Ishikawa (cell line): ENCODE measurements around the gene LACTB.

Experiments
- EGR1 ChIP-seq: IDR thresholded peaks from 2 replicates; pipeline ENCODE4 v1.6.1; 2012
- NFIC ChIP-seq: IDR thresholded peaks from 2 replicates; pipeline ENCODE4 v1.6.1; 2012
- YY1 ChIP-seq: IDR thresholded peaks from 2 replicates; pipeline ENCODE4 v1.6.1; 2012; ENCODE audit warnings: low read depth

GRCh38 chr15:63089260-63090043 is 32.2 kb upstream of the LACTB start:
- TF ChIP-seq EGR1 = no peak
- TF ChIP-seq NFIC = no peak
- TF ChIP-seq YY1 = no peak
